GM12892 (cell line): ENCODE data around the gene SZT2.

Experiments used
- POLR2AphosphoS5 ChIP-seq: IDR thresholded peaks from 2 replicates; pipeline ENCODE4 v1.6.1; 2011; ENCODE audit warnings: low read depth, low read length, control low read depth
- TAF1 ChIP-seq: IDR thresholded peaks from 2 replicates; pipeline ENCODE4 v1.6.1; 2011; ENCODE audit warnings: low read depth, mild to moderate bottlenecking, control low read depth, low read length, borderline replicate concordance

DNA sequence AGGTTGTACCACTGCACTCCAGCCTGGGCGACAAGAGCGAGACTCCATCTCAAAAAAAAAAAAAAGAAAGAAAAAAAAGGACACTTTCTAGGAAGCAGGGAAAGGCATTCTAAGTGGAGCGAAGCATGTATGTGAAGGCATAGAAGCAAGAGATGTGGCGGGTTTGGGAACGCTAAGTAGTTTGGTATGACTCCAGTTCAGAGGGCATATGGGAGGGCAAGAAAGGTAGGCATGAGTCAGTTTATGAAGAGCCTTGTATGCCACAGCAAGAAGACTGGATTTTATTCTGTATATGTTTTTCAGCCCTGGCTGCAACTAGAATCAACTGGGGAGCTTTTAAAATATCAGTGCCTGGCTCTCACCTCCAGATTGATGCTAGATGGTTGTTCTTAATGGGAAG is 17.5 kb upstream of the SZT2 start:
- TF ChIP-seq POLR2AphosphoS5 (no peak), TAF1 (no peak)
